GM18909 (cell line): ENCODE data around the gene PLXDC1.

ENCODE experiments used
- ATAC-seq: cut with Tn5 transposase; IDR thresholded peaks from one replicate; pipeline ENCODE4 v1.9.1; 2021; ENCODE audit warnings: mild to moderate bottlenecking; ENCODE audit not compliant: unreplicated experiment, poor library complexity

The PLXDC1 gene

GRCh38 chr17:39151150-39151942 lies at the start of gene PLXDC1:
TSS of gene PLXDC1 (minus strand) at chr17:39151637. CDS start at chr17:39151437, 200 bp downstream.
- ATAC-seq: no peak

GRCh38 chr17:39200957-39201510 lies 49.6 kb upstream of the PLXDC1 start:
- no peak for ATAC-seq

- ATAC-seq: peak; percentile 67
These were observed 48.8 kb upstream of the PLXDC1 start, which contains the start of gene RPL19 for GRCh38 chr17:39200070-39200879. TSS of gene RPL19 (plus strand) at chr17:39200283. CDS start at chr17:39200345, 62 bp downstream.

GRCh38 chr17:39199820-39200069 lies 48.3 kb upstream of the PLXDC1 start:
- peak; percentile 58 for ATAC-seq

GRCh38 chr17:39198186-39198566 lies 46.7 kb upstream of the PLXDC1 start:
- no peak for ATAC-seq

GRCh38 chr17:39197380-39198185 lies 46.1 kb upstream of the PLXDC1 start, which contains the start of gene CACNB1:
TSS of gene CACNB1 (minus strand) at chr17:39197669. CDS start at chr17:39197495, 174 bp downstream.
- no peak for ATAC-seq

- no peak for ATAC-seq
These were observed 45.4 kb upstream of the PLXDC1 start for GRCh38 chr17:39196808-39197291.

- no peak for ATAC-seq
These were observed 44.9 kb upstream of the PLXDC1 start for GRCh38 chr17:39196241-39196807.

- ATAC-seq: no peak
These were observed 44.2 kb upstream of the PLXDC1 start for GRCh38 chr17:39195568-39196160.

GRCh38 chr17:39194985-39195524 lies 43.6 kb upstream of the PLXDC1 start:
- ATAC-seq: no peak

GRCh38 chr17:39194089-39194984 lies 42.9 kb upstream of the PLXDC1 start:
- ATAC-seq: no peak

GRCh38 chr17:39193346-39193745 lies 41.9 kb upstream of the PLXDC1 start:
- ATAC-seq: no peak

GRCh38 chr17:39192901-39193300 lies 41.5 kb upstream of the PLXDC1 start:
- ATAC-seq: no peak

- ATAC-seq: no peak
These were observed 40.5 kb upstream of the PLXDC1 start for GRCh38 chr17:39191750-39192510.

GRCh38 chr17:39187152-39187830 lies 35.9 kb upstream of the PLXDC1 start:
- ATAC-seq: no peak

- no peak for ATAC-seq
These were observed 35.1 kb upstream of the PLXDC1 start for GRCh38 chr17:39186481-39187002.

- no peak for ATAC-seq
These were observed 32.3 kb upstream of the PLXDC1 start for GRCh38 chr17:39183720-39184119.
